Smooth muscle cell (in vitro differentiated cells): Measurements from ENCODE around the gene WRAP73. TPM values are rescaled to one million over a fixed set of nuclear protein-coding genes. Genes with fewer than 3 reads are reported as not detected.

Experiments used
- DNase-seq: peaks from one replicate; lab custom pipeline; 2025; ENCODE audit not compliant: unreplicated experiment; lab: John Stamatoyannopoulos, UW
- H2AFZ ChIP-seq: fragments of 200-600 bp; sonication (generic); 2 replicates; pipeline ENCODE4 v1.6.0; 2016; ENCODE audit warnings: antibody characterized with exemption, low read depth, mild to moderate bottlenecking
- H3F3A ChIP-seq: fragments of 200-600 bp; sonication (generic); 2 replicates; pipeline ENCODE4 v1.6.0; 2017; ENCODE audit warnings: antibody characterized with exemption, low read depth
- H3K27ac ChIP-seq: fragments of 200-600 bp; sonication (generic); 2 replicates; pipeline ENCODE4 v1.5.1; 2016; ENCODE audit warnings: low read depth, mild to moderate bottlenecking
- H3K27me3 ChIP-seq: fragments of 200-600 bp; sonication (generic); 2 replicates; pipeline ENCODE4 v1.6.1; 2016; ENCODE audit warnings: low read depth, mild to moderate bottlenecking
- H3K36me3 ChIP-seq: fragments of 200-600 bp; sonication (generic); 2 replicates; pipeline ENCODE4 v1.5.1; 2016; ENCODE audit warnings: low read depth
- H3K4me1 ChIP-seq: fragments of 200-600 bp; sonication (generic); 2 replicates; pipeline ENCODE4 v1.5.1; 2016; ENCODE audit warnings: low read depth
- H3K4me2 ChIP-seq: fragments of 200-600 bp; sonication (generic); 2 replicates; pipeline ENCODE4 v1.6.0; 2016; ENCODE audit warnings: mild to moderate bottlenecking
- H3K4me3 ChIP-seq: fragments of 200-600 bp; sonication (generic); 2 replicates; pipeline ENCODE4 v1.5.1; 2016; ENCODE audit warnings: mild to moderate bottlenecking
- H3K79me2 ChIP-seq: fragments of 200-600 bp; sonication (generic); 2 replicates; pipeline ENCODE4 v1.6.0; 2016; ENCODE audit warnings: low read depth, mild to moderate bottlenecking
- H3K9ac ChIP-seq: fragments of 200-600 bp; sonication (generic); 2 replicates; pipeline ENCODE4 v1.6.0; 2016; ENCODE audit warnings: low read depth
- H3K9me3 ChIP-seq: fragments of 200-600 bp; sonication (generic); replicated peaks from 2 replicates; pipeline ENCODE4 v1.5.1; 2016; ENCODE audit warnings: low read depth
- H4K20me1 ChIP-seq: fragments of 200-600 bp; sonication (generic); 2 replicates; pipeline ENCODE4 v1.6.0; 2016; ENCODE audit warnings: low read depth
- CTCF ChIP-seq: fragments of 200-600 bp; sonication (generic); IDR thresholded peaks from 2 replicates; pipeline ENCODE4 v1.5.1; 2017; ENCODE audit warnings: borderline replicate concordance, mild to moderate bottlenecking, antibody characterized with exemption; ENCODE audit not compliant: insufficient read depth, poor library complexity, severe bottlenecking
- WGBS: methylation state at CpG from one replicate; pipeline ENCODE4 v1.1.7; 2016; ENCODE audit warnings: low lambda C conversion rate; 5-methylcytosine and 5-hydroxymethylcytosine counted together
- polyA plus RNA-seq: library from polyadenylated mRNA; unstranded; fragments of >200 nt; fragmentation: Nextera tagmentation; extraction: Ambion mirVana; gene quantifications from 2 replicates; pipeline ENCODE4 v1.2.1, GENCODE V29; 2016
- total RNA-seq: library from RNA; depleted of rRNA; stranded (reverse); fragments of >200 nt; gene quantifications from 2 replicates; pipeline ENCODE4 v1.2.3, GENCODE V29; 2014

Gene WRAP73
- total and polyA plus RNA-seq, 2 experiments from 2014 or later: 17.2 to 20.8 TPM

- no peaks in the 10 kb centered on the region for H3F3A ChIP-seq
- 83% methylated on average over 6 of the region's 6 CpGs for WGBS
- H3K4me2 ChIP-seq: no peak overlapping the region
- H3K36me3 ChIP-seq: no peaks in the 10 kb centered on the region
- H3K79me2 ChIP-seq: no peaks in the 10 kb centered on the region
- no peaks in the 10 kb centered on the region for H4K20me1 ChIP-seq
- no peak for TF ChIP-seq CTCF
- no peak overlapping the region for H3K9ac ChIP-seq
- H3K9me3 ChIP-seq: no peaks in the 10 kb centered on the region
- no peak overlapping the region for H3K27ac ChIP-seq
- no peak for DNase-seq
- H3K4me3 ChIP-seq: no peak overlapping the region
- H3K27me3 ChIP-seq: peaks cover 60% of the 10 kb centered on the region
- H2AFZ ChIP-seq: no peak overlapping the region
- H3K4me1 ChIP-seq: no peaks in the 10 kb centered on the region
Observed at GRCh38 chr1:3657096-3657475, 7.2 kb upstream of the WRAP73 start.

- H3K27ac ChIP-seq: no peak overlapping the region
Observed at GRCh38 chr1:3656450-3657095, 6.7 kb upstream of the WRAP73 start.

GRCh38 chr1:3654549-3655281, 4.8 kb upstream of the WRAP73 start:
- Histone ChIP-seq H3K4me1 (peaks cover 6% of the 10 kb centered on the region), H3F3A (no peaks in the 10 kb centered on the region), H2AFZ (no peak overlapping the region), H3K9ac (no peak overlapping the region), H3K4me3 (no peak overlapping the region), H3K27me3 (peaks cover 73% of the 10 kb centered on the region), H3K9me3 (no peaks in the 10 kb centered on the region), H3K36me3 (no peaks in the 10 kb centered on the region), H3K79me2 (no peaks in the 10 kb centered on the region), H3K27ac (no peak overlapping the region), H3K4me2 (no peak overlapping the region), H4K20me1 (no peaks in the 10 kb centered on the region)
- DNase-seq: no peak
- WGBS: 92% methylated on average over 22 of the region's 22 CpGs
- no peak for TF ChIP-seq CTCF

More at GRCh38 chr1:3656450-3657095, 6.7 kb upstream of the WRAP73 start:
- Histone ChIP-seq H3K4me3 (no peak overlapping the region), H3K4me2 (no peak overlapping the region), H3K4me1 (no peaks in the 10 kb centered on the region), H2AFZ (no peak overlapping the region), H4K20me1 (no peaks in the 10 kb centered on the region), H3F3A (no peaks in the 10 kb centered on the region), H3K79me2 (no peaks in the 10 kb centered on the region), H3K27me3 (peaks cover 65% of the 10 kb centered on the region), H3K9me3 (no peaks in the 10 kb centered on the region), H3K9ac (no peak overlapping the region), H3K36me3 (no peaks in the 10 kb centered on the region)
- 86% methylated on average over 13 of the region's 13 CpGs for WGBS
- no peak for DNase-seq
- no peak for TF ChIP-seq CTCF
